GM12801 (cell line): ENCODE data around the gene CEP72.

Source experiments
- CTCF ChIP-seq: IDR thresholded peaks from one replicate; pipeline ENCODE4 v1.5.1; 2011; ENCODE audit warnings: control low read depth; ENCODE audit not compliant: insufficient read length; ENCODE audit errors: extremely low read depth

CEP72 gene

DNA sequence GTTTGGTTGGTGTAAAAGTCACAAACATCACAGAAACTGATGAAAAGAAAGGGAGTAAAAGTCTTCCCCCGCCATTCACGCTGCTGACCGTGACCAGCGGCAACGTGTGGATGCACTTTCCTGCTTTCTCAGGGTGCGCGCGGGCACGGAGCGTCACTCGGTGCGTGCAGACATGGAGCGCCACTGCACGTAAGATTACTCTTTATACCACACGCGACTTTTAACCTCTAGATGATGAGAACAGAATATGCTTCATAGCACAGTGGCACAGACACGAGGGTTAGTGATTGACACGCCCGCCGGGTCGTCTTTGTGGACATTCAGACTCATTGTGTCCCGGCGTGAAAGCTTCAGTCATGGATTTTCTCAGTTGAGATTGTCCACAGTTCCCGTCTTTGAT lies 15.7 kb downstream of the CEP72 start:
- no peak for TF ChIP-seq CTCF

DNA sequence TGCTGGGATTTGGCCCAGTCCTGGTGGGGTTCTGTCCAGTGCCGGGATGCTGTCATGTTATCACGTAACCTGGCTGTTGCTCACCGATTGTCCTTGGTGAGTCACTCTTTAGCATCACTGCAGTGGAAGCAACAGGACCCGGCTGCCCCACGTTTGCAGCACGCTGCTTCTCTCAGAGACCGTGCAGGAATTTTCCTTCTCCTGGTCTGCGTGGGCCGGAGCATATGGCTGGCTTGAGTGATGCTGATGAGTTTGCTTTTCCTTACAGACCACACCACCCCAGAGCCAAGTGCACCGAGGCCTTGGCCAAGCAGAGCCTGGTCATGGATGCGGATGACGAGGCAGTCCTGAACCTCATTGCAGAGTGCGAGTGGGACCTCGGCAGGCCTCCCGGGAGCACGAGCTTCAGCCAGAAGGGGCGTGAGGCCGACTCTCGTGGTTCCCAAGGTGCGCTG lies 21.4 kb downstream of the CEP72 start:
- TF ChIP-seq CTCF, result no peak

GRCh38 chr5:634191-634590 lies 22.1 kb downstream of the CEP72 start:
- no peak for TF ChIP-seq CTCF

- no peak for TF ChIP-seq CTCF
Observed at GRCh38 chr5:635306-636055, 23.3 kb downstream of the CEP72 start.

GRCh38 chr5:636951-637350 lies 24.8 kb downstream of the CEP72 start:
- TF ChIP-seq CTCF, result no peak

- TF ChIP-seq CTCF, result no peak
Observed at GRCh38 chr5:637581-638450, 25.7 kb downstream of the CEP72 start.

DNA sequence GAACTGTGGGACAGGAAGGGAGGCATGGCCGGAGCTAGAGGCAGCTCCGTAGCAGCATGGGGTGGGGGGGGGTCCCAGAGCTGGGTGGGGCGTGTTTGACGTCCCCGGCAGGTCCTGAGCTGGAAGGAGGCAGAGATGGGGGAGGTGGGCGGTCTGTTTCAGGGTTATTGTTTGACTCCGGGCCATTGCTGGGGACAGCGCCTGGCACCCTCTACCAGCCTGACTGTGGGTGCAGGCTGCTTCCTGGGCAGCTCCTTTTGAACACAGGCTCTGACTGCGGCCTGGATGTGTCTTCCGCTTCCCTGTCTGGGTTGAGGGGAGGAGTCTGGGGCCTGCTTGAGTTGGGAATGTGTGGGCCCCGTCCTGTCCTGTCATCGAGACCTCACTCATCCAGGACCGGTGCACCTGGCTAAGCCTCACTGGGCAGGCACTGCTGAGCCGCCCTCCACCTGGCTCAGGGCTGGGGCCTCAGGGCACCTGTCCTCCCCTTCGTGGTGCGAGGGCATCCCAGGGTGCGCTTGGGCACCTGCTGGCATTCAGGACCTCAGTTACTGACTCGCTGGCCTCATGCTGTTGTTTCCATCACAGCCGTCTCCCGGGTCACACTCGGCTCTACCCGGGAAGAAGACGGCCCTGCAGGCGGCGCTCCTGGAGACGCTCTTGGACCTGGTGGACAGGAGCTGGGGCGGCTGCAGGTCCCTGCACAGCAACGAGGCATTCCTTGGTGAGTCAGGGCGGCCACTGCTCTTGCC lies 26.5 kb downstream of the CEP72 start:
- TF ChIP-seq CTCF, result no peak
